ENCODE data around the gene OAS1.

OAS1 gene

GRCh38 chr12:112881602-112882001, 25.2 kb upstream of the OAS1 start:
- Mint-ChIP-seq H3K27me3 (ENCODE audit: low read depth) (peaks cover 37% of the 10 kb centered on the region), H3K9me3 (no peaks in the 10 kb centered on the region), H3K27ac (no peak overlapping the region), H3K36me3 (ENCODE audit: low read depth) (no peaks in the 10 kb centered on the region), H3K4me3 (no peak overlapping the region), H3K4me1 (ENCODE audit: low read depth) (no peaks in the 10 kb centered on the region)
- DNase-seq (ENCODE audit: low spot score) = no peak

DNA sequence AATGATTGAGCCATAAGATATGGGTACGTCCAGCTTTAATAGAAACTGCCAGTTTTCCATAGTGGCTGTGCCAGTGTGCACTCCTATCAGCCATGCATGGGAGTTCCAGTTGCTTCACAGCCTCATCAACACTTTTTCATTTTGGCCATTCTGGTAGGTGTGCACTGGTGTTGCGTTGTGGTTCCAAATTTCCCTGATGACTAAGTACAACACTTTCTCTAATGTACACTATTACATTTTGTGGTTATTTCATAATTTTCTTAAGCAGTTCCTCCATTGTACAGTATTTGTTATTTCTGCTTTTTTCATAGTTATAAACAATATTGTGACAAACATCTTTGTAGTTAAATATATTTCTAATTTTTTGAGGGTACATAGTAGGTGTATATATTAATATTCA, 21.5 kb upstream of the OAS1 start:
- Mint-ChIP-seq H3K4me1 (ENCODE audit: low read depth) (no peaks in the 10 kb centered on the region), H3K36me3 (ENCODE audit: low read depth) (no peaks in the 10 kb centered on the region), H3K9me3 (no peaks in the 10 kb centered on the region), H3K27me3 (ENCODE audit: low read depth) (peaks cover 25% of the 10 kb centered on the region), H3K4me3 (no peak overlapping the region), H3K27ac (no peak overlapping the region)
- no peak for DNase-seq (ENCODE audit: low spot score)

DNA sequence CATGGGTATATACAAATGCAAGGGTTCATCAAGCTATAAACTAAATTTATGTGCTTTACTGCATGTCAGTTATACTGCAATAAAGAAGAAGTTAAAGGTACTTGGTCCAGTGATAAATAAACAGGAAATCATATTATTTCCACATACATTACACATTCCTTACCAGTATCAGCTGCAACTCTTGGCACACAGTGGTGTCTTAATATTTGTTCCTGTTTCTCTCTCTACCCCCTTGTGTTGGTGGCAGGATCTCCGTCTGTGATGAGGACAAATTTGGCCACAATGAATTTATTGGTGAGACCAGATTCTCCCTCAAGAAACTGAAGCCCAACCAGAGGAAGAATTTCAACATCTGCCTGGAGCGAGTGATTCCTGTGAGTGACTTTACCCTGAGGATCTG, 19.2 kb upstream of the OAS1 start:
- H3K4me1 Mint-ChIP-seq (ENCODE audit: low read depth) = no peaks in the 10 kb centered on the region
- no peak for DNase-seq (ENCODE audit: low spot score)
- no peaks in the 10 kb centered on the region for H3K36me3 Mint-ChIP-seq (ENCODE audit: low read depth)
- H3K9me3 Mint-ChIP-seq = no peaks in the 10 kb centered on the region
- H3K27me3 Mint-ChIP-seq (ENCODE audit: low read depth) = peaks cover 21% of the 10 kb centered on the region
- no peak overlapping the region for H3K4me3 Mint-ChIP-seq
- no peak overlapping the region for H3K27ac Mint-ChIP-seq

- H3K9me3 Mint-ChIP-seq = no peaks in the 10 kb centered on the region
- no peaks in the 10 kb centered on the region for H3K4me1 Mint-ChIP-seq (ENCODE audit: low read depth)
- DNase-seq (ENCODE audit: low spot score) = no peak
These were observed 15.4 kb upstream of the OAS1 start for GRCh38 chr12:112891093-112892024.

GRCh38 chr12:112892856-112893255, 13.9 kb upstream of the OAS1 start:
- H3K4me1 Mint-ChIP-seq (ENCODE audit: low read depth) = no peaks in the 10 kb centered on the region
- no peaks in the 10 kb centered on the region for H3K36me3 Mint-ChIP-seq (ENCODE audit: low read depth)
- H3K4me3 Mint-ChIP-seq = no peak overlapping the region
- H3K27ac Mint-ChIP-seq = no peak overlapping the region
- H3K9me3 Mint-ChIP-seq = no peaks in the 10 kb centered on the region
- DNase-seq (ENCODE audit: low spot score) = no peak
- peaks cover 7% of the 10 kb centered on the region for H3K27me3 Mint-ChIP-seq (ENCODE audit: low read depth)

More at GRCh38 chr12:112891093-112892024, 15.4 kb upstream of the OAS1 start:
- Mint-ChIP-seq H3K27ac (no peak overlapping the region), H3K4me3 (no peak overlapping the region), H3K36me3 (ENCODE audit: low read depth) (no peaks in the 10 kb centered on the region), H3K27me3 (ENCODE audit: low read depth) (peaks cover 9% of the 10 kb centered on the region)

DNA sequence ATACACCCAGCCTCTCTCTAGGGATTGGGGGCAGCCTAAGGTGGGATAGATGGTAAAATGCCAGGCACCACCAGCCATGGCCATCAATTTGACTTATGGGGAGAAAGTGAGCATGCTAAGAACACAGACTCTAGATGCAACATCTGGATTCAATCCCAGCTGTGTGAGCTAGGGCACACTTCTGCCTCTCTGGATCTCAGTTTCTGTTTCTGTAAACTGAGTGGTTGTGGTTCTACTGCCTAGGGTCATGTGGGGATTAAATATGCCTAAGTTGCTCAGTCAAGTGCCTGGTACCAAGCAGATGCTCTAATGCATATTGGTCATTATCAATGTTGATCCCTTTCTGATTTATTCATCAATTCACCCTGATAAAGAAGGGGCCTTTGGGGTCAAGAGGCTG, 12.6 kb upstream of the OAS1 start:
- Mint-ChIP-seq H3K27ac (no peak overlapping the region), H3K4me1 (ENCODE audit: low read depth) (no peaks in the 10 kb centered on the region), H3K27me3 (ENCODE audit: low read depth) (peaks cover 11% of the 10 kb centered on the region)

DNA sequence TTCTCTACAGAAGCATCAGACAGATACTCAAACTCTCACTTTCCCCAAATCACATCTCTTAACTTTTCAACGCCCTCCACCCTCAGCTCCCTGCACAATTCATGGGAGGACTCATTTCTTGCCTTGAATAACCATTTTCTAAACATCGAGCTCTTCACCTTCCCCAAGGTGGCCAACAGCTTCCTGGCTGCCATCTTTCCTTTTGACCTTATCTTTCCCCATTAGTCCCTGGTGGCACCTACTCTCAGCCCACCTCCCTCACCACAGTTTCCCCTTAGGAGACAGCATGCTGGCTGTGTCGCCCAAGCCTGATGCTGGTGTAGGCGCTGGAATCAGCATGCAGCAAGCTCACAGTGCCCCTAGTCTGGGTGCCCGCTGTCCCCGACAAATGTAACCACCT, 8.4 kb upstream of the OAS1 start:
- no peak overlapping the region for H3K27ac Mint-ChIP-seq
- H3K4me3 Mint-ChIP-seq = no peak overlapping the region
- no peaks in the 10 kb centered on the region for H3K36me3 Mint-ChIP-seq (ENCODE audit: low read depth)
- peaks cover 9% of the 10 kb centered on the region for H3K27me3 Mint-ChIP-seq (ENCODE audit: low read depth)
- peaks cover 9% of the 10 kb centered on the region for H3K4me1 Mint-ChIP-seq (ENCODE audit: low read depth)
- no peaks in the 10 kb centered on the region for H3K9me3 Mint-ChIP-seq
- no peak for DNase-seq (ENCODE audit: low spot score)

More for the DNA sequence above, 12.6 kb upstream of the OAS1 start:
- H3K9me3 Mint-ChIP-seq = no peaks in the 10 kb centered on the region
- no peak overlapping the region for H3K4me3 Mint-ChIP-seq
- no peaks in the 10 kb centered on the region for H3K36me3 Mint-ChIP-seq (ENCODE audit: low read depth)
- no peak for DNase-seq (ENCODE audit: low spot score)

DNA sequence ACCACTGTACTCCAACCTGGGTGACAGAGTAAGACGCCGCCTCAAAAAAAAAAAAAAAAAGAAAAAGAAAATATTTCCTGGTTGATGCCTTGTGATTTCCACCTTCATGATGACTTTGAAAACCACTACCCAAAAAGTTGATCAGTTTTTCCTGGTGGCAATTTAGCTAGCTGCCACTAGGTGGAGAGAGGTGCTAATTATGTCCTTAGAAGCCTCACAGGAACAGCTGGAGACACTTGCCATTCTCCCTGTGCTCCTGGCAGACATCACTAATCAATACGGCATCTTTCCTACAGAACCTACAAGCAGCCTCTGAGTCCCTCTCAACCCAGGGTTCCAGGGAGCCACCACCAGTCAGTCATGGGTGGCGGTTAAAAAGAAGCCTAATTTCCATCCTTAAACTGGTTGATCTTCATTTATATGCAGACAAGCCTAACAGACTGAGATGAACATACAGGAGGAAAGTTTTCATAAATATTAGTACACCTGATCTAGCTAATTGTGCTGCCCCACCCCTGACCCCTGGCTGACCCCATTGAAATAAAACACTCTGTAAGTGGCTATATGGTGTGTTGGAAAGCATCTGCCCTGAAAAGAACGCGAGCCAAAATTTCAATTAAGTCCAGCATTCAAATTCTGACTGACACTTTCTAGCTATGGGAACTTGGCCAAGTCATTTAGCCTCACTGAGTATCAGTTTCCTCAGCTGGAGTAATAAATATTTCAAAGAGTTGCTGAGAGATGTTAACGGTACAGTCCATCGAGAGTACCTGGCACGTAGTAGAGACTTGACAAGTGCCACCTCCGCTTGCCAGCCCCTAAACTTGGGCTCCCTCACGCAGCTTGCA, 6.2 kb upstream of the OAS1 start:
- no peaks in the 10 kb centered on the region for H3K36me3 Mint-ChIP-seq (ENCODE audit: low read depth)
- H3K4me3 Mint-ChIP-seq = no peak overlapping the region
- peaks cover 9% of the 10 kb centered on the region for H3K27me3 Mint-ChIP-seq (ENCODE audit: low read depth)
- H3K27ac Mint-ChIP-seq = no peak overlapping the region
- peaks cover 22% of the 10 kb centered on the region for H3K4me1 Mint-ChIP-seq (ENCODE audit: low read depth)
- H3K9me3 Mint-ChIP-seq = no peaks in the 10 kb centered on the region
- peak; percentile 24 for DNase-seq (ENCODE audit: low spot score)

DNA sequence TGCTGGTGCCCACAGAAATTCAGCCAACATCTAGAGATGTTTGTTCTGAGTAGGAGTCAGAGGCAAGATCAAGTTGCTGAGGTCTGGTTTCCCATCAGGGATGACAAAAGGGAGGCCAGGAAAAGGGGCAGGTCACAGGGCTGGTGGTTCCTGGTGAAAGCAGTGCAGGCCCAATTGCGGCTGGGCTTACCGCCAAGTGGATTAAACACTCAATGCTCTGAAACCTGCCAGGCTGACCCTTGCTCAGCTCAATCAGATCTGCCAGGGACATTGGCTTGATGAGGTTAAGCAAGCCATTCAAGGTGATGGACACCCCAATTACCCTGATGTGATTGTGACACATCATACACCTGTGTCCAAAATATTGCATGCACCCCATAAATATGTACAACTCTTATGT, 5.5 kb upstream of the OAS1 start:
- H3K36me3 Mint-ChIP-seq (ENCODE audit: low read depth) = no peaks in the 10 kb centered on the region
- peaks cover 25% of the 10 kb centered on the region for H3K4me1 Mint-ChIP-seq (ENCODE audit: low read depth)

GRCh38 chr12:112904571-112904970, 2.2 kb upstream of the OAS1 start:
- no peak for DNase-seq (ENCODE audit: low spot score)
- H3K4me1 Mint-ChIP-seq (ENCODE audit: low read depth) = peaks cover 55% of the 10 kb centered on the region
- H3K9me3 Mint-ChIP-seq = no peaks in the 10 kb centered on the region
- no peaks in the 10 kb centered on the region for H3K27me3 Mint-ChIP-seq (ENCODE audit: low read depth)
- H3K4me3 Mint-ChIP-seq = no peak overlapping the region
- H3K36me3 Mint-ChIP-seq (ENCODE audit: low read depth) = peaks cover 17% of the 10 kb centered on the region
- peak overlapping the region; percentile 17 for H3K27ac Mint-ChIP-seq

More for the DNA sequence above, 5.5 kb upstream of the OAS1 start:
- H3K4me3 Mint-ChIP-seq = no peak overlapping the region
- no peak for DNase-seq (ENCODE audit: low spot score)
- H3K27ac Mint-ChIP-seq = no peak overlapping the region
- peaks cover 7% of the 10 kb centered on the region for H3K27me3 Mint-ChIP-seq (ENCODE audit: low read depth)
- no peaks in the 10 kb centered on the region for H3K9me3 Mint-ChIP-seq

DNA sequence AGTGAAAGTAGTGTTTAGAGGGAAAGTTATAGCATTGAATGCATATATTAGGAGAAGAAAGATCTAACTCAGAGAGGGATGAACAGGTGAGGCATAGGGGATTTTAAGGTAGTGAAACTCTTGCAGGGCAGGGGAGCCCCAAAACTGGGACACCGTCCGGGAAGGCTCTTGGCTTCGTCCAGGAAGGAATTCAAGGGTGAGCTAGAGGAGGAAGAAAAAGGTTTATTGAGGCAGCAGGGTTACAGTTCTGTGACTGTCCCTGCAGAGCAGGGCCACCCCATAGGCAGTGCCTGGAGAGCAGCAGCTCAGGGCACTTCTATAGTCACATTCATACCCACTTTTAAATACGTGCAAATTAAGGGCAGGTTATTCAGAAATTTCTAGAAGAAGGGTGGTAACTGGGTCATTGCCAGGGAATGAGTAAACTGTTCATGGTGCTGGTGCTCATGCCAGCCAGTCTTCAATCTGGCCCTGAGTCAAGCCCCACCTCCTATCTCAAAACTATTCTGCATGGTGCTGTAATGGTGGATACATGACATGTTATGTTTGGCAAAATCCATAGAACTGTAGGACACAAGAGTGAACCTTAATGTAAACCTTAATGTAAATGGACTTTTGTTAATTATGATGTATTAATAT, 1.2 kb upstream of the OAS1 start:
- no peaks in the 10 kb centered on the region for H3K9me3 Mint-ChIP-seq
- H3K27ac Mint-ChIP-seq = peak overlapping the region; percentile 76
- H3K36me3 Mint-ChIP-seq (ENCODE audit: low read depth) = peaks cover 27% of the 10 kb centered on the region
- H3K27me3 Mint-ChIP-seq (ENCODE audit: low read depth) = no peaks in the 10 kb centered on the region
- H3K4me3 Mint-ChIP-seq = peak overlapping the region; percentile 41
- DNase-seq (ENCODE audit: low spot score) = no peak
- H3K4me1 Mint-ChIP-seq (ENCODE audit: low read depth) = peaks cover 63% of the 10 kb centered on the region

DNA sequence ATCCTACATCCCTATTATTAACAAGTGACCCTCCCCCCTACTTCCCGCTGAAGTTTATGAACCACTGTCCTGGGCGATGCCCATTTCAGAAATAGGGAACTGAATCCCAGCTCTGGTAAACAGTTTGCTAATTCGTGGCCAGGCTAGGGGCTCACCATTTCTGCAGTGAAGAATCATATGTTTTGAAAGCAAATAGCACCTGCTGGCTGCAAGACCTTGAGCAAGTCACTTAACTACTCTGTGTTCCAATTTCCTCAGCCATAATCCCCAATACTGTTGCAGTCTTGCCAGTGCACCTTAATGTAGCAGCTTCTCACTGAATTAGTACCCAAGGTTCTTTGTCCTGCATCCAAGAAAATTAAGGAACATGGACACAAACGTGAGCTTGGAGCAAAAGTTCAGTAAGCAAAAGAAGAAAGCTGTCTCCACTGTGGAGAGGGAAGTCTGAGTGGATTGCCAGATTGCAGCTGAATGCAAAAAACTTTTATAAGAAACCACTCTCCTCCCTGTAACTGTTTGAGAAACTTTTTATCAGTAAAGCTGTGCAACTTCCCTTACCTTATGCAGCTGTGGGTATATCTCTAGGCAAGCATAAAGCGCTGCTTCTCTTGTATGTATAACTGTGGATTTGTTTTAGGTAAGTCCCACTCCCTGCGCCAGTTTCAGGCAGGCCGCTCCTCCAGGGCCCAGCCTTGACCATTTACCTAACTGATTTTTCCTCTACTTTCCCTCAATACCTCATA, 824 bp downstream of the OAS1 start:
- Mint-ChIP-seq H3K4me3 (peak overlapping the region; percentile 97), H3K27ac (peak overlapping the region; percentile 93), H3K36me3 (ENCODE audit: low read depth) (peaks cover 47% of the 10 kb centered on the region), H3K9me3 (peaks cover 11% of the 10 kb centered on the region), H3K4me1 (ENCODE audit: low read depth) (peaks cover 60% of the 10 kb centered on the region), H3K27me3 (ENCODE audit: low read depth) (no peaks in the 10 kb centered on the region)
- DNase-seq (ENCODE audit: low spot score) = no peak

DNA sequence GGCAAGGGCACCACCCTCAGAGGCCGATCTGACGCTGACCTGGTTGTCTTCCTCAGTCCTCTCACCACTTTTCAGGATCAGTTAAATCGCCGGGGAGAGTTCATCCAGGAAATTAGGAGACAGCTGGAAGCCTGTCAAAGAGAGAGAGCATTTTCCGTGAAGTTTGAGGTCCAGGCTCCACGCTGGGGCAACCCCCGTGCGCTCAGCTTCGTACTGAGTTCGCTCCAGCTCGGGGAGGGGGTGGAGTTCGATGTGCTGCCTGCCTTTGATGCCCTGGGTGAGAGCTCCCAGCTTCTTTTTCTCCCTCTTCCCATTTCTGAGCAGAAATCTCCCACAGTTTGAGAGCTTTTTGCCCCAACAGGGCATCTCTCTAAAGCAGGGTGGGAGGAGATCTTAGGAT, 1.8 kb downstream of the OAS1 start:
- Mint-ChIP-seq H3K4me3 (peak overlapping the region; percentile 97), H3K36me3 (ENCODE audit: low read depth) (peaks cover 56% of the 10 kb centered on the region), H3K9me3 (peaks cover 21% of the 10 kb centered on the region), H3K27me3 (ENCODE audit: low read depth) (no peaks in the 10 kb centered on the region), H3K4me1 (ENCODE audit: low read depth) (peaks cover 54% of the 10 kb centered on the region), H3K27ac (peak overlapping the region; percentile 93)
- no peak for DNase-seq (ENCODE audit: low spot score)

Data from T-helper 2 cell treated with Interferon-gamma antibody and Interleukin-4, amounts not matched to agents 5 μg/mL and 100 μg/mL, for 36 hours (primary cell).